H1 (cell line): Measurements from ENCODE around the gene ROGDI. TPM values are rescaled to one million over a fixed set of nuclear protein-coding genes. Genes with fewer than 3 reads are reported as not detected.

ENCODE experiments used
- GABPA ChIP-seq: IDR thresholded peaks from 2 replicates; pipeline ENCODE4 v1.6.1; 2011; ENCODE audit warnings: mild to moderate bottlenecking, low read length, moderate library complexity, borderline replicate concordance; ENCODE audit not compliant: insufficient read depth
- TCF12 ChIP-seq: IDR thresholded peaks from 2 replicates; pipeline ENCODE4 v1.6.1; 2011; ENCODE audit warnings: low read depth, mild to moderate bottlenecking, low read length
- polyA plus RNA-seq, 7 experiments: library from polyadenylated mRNA; depleted of rRNA in 3 of 7; stranded (reverse) in 5 of 7; unstranded in 2 of 7; fragments of >200 nt in 5 of 7; fragments of 200-250 nt in 2 of 7; gene quantifications; 1 replicate in 5 of 7; 2 replicates in 1 of 7; 4 replicates in 1 of 7; pipeline versions ENCODE4 v1.2.1 to v1.2.3, GENCODE V29; 2011 to 2013; ENCODE audit warnings: missing spikeins in 2 of 7, mixed read lengths in 2 of 7
- total RNA-seq: library from RNA; stranded (reverse); fragmentation: NEBNext Ultra II Directional; extraction: Animal tissue kit (Norgen Biotek cat#: 25700); gene quantifications from 2 replicates; pipeline ENCODE4 v1.2.1, GENCODE V29; 2021

ROGDI gene
- total and polyA plus RNA-seq, 2 of the 8 experiments (the other 6 are each of a cell fraction or from before 2014, with no cell fraction given): 27.4 to 68.4 TPM

- TF ChIP-seq TCF12 (no peak), GABPA (no peak)
- TF ChIP-seq, all 59 proteins: peak for 0
Measured at GRCh38 chr16:4825196-4825595, 22.8 kb upstream of the ROGDI start (continued).
